NCI-H69 (cell line): ENCODE data around the gene PLIN3.
"Not testable (repeated sequence)": the region's sequence is repeated elsewhere in the genome, so short reads cannot be mapped to it uniquely, and the experiment has no call there.

Source experiments
- DNase-seq: peaks from one replicate; lab custom pipeline; 2025; lab: John Stamatoyannopoulos, UW

The PLIN3 gene, protein sequence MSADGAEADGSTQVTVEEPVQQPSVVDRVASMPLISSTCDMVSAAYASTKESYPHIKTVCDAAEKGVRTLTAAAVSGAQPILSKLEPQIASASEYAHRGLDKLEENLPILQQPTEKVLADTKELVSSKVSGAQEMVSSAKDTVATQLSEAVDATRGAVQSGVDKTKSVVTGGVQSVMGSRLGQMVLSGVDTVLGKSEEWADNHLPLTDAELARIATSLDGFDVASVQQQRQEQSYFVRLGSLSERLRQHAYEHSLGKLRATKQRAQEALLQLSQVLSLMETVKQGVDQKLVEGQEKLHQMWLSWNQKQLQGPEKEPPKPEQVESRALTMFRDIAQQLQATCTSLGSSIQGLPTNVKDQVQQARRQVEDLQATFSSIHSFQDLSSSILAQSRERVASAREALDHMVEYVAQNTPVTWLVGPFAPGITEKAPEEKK

DNA sequence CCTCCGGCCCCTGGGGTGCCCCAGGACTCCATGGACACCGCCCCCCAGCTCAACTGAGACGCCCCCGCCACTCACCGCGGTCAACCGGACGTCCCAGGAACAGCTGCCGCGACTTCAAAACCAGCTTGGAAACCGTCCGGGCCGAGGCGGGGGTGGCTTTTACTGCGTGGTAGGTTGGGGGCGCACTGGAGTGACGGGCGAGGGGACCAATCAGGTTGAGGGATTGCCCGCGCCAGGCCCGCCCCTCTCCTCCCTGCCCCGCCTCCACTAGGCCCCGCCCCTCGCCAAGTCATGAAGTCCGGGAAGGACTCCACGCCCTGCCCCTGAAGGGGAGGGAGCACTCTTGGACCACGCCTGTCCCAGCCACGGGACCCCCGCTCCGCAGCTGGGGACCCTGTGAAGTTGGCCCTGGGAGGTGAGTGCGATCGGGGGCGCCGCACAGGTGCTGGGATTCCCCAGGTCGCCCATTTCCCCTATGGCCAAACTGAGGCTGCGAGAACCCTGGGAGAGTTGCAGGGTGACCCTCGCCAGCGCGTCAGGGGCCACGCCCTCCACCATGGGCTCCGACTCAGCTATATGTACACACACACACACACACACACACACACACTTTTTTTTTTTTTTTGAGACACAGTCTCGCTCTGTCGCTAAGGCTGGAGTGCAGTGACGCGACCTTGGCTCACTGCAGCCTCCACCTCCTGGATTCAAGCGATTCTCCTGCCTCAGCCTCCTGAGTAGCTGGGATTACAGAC, at the start of gene PLIN3:
Gene PLIN3, minus strand, starts transcription at position 134 of the 752 bp plus-strand sequence. CDS start 6,273 bp downstream, outside the sequence.
- peak; percentile 70 for DNase-seq

DNA sequence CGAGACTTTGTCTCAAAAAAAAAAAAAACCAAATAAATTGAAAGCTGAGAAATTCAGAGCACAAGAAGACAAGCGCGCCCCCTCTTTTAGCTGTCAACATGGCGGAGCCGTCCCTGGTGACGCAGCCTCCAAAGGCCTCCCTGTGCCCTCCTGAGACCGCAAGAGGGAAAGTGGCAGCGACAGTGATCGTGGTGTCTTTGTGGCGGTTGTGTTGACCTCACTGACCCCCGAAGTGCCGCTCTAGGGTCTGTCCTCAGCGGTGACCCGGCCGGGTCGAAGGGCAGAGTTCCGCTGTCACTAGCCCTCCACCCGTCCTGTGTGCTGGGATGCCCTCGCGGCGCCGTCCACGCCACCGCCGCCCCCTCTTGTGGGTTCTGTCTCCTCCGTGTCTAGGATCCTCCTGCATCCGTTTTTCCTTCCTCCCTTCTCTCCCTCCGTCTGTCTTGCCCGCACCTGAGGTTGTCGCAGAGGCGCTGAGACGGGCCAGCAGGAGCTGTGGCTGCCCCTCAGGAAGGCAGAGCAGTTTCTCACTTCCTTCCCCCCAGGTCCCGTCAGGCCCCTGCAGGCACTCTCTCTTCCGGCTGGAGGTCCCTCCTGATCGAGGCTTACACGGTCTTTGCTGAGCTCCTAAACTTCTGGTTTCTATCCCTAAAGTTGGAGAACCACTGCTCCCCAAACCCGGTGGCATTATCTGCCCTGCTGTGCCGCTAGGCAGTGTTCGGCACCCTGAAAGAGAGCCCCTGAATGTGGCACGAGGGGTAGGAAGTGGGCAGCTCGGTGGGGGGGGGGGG, 49.0 kb upstream of the PLIN3 start:
- no peak for DNase-seq

DNA sequence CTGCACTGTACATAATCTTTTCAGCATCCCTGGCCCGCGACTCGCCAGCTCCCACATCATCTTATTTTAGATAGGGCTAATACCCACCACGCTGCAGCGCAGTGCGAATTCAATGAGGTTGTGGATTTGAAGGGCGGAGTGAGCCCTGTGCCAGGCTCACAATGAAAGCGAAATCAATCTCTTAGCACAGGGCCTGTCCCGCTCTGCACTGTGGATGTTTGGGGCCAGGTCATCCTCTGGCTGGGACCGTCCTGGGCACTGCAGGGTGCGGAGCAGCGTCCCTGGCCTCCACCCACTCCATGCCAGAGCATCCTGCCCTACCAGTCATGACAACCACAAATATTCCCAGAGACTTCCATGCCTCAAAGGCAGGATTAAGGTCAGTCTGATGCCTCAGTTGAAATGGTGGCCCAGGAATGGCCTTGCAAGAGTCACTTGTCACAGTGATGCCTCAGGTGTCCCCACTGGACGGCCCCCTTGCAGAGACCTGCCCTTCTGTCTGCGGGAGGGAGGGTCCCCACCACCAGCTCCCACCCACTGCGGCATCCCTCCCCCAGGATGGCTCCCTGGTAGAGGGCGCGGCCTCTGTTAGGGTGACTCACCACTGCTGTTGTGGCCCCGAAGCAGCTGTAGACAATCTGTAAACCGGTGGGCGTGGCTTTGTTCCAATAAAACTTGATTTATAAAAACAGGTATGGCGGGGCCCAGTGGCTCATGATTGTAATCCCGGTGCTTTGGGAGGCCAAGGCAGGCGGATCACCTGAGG, 47.5 kb upstream of the PLIN3 start:
- peak; percentile 20 for DNase-seq

DNA sequence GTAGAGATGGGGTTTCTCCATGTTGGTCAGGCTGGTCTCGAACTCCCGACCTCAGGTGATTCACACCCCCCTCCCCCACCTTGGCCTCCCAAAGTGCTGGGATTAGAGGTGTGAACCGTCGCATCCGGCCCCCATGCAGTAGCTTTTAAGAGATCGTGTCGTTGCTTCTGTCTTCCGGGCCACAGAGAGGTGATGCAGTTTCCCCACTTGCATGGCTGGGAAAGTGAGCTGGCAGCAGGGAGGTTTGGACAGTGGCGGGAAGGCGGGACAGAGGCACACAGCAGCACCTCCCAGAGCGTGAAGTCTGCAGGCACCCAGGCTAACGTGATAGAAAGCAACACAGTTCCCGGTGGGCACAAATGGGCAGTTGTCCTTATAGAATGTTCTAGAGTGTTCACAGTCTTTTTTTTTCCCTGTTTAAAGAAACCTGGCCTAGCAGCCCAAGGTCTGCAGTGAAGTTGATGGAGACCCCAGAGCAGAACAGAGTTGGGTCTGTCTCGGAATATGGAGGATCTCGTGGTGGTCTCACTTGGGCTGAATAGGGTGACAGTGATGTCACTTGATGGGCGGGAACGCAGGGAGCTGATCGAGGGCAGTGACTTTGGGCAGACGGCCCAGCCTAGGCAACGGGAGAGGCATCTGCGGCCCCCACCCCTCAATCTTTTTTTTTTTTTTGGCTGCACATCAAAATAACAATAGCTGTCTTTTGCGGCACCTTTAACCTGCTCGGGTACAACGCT, 46.7 kb upstream of the PLIN3 start:
- DNase-seq, result no peak

DNA sequence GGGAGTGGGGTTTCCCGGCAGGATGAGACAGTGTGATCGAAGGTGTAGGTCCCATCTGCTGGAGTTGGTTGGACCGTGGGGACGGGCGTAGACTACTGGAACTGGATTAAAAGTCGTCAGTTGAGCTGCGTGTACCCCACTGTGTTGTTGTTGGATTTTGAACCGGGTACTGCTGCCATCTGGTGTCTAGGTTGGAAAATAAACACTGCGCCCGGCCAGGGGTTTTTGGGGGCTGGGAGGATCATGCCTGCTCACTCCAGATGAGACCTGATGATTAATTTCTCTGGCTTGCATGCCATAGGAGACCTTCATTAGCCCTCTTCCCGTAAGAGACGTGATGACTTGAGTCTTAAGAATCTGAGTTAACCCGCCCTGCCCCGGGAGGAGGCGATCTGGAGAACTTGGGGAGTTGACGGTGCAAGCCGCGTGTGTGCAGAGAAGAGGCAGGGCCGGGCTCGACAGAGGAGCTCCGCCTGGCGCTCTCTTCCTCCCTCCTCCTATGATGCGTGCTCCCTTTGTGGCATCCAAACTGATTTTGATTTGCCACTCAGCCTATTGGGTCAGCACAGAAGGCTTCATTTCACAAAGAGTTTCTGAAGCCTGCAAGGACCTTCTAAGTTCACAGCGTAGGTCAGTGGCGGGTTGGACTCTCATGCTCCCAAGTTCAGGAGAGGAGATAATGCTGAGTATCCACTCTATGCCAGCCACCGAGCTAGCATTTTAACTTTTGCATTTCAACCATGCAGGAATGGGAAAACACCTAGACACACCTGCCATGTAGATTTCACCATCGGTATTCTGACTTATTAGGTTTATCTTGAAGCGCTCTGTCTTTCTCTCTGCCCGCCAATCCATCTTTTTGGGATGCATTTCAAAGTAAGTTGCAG, 44.6 kb upstream of the PLIN3 start:
- DNase-seq, result peak; percentile 43

DNA sequence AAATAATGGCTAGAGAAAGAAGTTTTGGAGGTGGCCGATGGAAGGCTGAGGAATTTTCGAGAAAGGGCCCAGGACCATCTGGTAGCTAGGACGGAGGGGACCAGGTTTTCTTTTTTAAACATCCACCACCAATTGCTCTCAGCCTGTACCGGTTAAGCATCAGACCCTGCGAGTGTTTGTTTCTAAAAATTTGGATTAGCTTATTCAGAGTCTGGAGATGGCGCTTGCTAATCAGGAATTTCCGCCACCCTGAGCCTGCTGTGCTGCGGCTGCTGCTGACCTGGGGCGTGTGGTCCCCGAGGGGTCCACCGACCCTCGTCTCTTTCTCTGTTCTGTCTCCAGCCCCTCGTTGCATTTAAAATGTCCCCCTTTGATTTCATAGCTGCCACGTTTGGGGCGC, 43.8 kb upstream of the PLIN3 start:
- no peak for DNase-seq

DNA sequence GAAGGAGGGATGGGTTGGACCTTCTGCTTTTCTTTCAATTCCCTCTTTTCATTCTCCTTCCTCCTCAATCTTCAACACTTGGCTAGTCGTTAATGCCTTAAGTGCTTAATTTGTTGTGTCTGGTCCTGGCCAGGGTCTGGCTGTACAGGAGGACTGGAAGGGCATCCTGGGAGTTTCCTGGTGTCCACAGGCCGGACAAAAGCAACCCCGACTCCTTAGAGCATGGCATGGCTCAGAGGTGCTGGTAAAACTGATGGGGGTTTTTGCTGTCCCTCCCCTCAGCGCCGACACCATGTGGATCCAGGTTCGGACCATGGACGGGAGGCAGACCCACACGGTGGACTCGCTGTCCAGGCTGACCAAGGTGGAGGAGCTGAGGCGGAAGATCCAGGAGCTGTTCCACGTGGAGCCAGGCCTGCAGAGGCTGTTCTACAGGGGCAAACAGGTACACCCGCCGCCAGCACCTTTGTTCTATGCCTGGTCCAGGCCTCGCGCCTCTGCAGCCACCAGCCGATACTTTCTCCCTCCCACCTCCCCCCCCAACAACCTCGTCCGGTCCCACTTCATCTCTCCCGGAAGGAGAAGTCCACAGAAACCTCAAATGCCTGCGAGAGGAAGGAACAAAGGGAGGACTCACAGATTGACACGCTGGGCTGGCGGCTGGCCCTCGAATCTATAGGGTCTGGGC, 43.3 kb upstream of the PLIN3 start:
- DNase-seq, result no peak

DNA sequence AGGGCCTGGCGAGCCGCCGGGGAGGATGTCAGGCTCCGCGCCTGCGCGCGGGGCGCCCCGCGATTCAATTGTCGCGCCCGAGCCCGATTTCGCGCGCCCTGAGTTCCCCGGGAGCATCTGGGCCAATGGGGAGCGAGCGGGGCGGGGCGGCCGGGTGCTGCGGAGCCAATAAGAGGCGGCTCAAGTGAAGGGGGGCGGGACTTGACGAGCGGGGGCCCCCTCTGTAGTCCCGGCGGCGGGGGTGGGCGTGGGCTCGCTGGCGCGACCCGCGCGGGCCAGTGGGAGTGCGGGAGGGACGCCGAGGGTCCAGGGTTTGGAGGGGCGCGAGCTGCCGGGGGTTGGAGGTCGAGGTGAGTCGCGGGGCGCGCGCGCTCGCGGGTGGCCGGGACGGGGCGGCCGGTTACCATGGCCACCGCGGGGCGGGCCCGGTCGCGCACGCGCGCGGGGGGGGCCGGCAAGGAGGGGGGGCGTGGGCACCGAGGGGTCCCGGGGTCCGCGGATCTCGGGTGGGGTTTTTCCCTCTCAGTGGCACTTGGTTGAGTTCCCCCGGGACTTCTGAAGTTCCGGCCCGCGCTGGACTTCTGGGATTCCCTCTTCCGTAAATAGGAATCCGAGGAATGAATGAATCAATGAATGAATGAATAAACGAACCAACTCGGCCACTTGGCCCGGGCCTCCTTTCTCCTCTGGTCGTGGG, 42.6 kb upstream of the PLIN3 start:
- DNase-seq, result peak; percentile 99

DNA sequence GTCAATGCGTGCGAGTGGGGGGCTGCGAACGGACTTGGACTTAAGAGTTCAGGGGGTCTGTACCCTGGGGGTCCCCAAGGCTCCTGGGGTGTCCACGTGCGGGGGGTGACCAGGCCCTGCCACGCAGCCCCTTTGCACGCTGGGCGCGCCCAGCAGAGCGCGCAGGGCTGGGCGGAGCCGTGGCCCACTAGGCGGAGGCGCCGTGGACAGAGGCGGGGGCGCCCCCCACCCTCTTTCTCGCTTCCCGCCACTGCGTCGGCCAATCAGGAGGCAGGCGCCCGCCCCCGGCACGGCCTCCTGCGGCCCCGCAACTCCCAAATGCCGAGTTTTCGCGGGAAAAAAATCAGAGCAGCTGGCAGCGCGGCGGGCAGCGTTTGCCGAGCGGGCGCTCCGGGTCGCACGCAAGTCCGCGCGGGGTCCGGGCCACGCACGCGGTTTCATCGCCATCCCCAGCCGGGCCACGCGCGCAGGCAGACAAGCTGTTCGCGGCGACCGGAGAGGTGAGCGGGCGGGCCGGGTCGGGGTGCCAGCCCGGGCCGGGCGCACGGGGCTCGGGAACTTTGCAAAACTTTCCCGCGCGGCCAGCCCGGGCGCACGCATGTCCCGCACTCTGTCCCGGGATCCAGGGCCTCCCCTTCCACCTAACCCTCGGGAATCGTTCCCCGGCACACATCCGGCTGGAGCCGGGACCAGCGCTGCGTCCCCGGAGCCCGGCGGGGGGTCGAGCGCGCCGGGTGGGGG, 41.9 kb upstream of the PLIN3 start, which contains the start of gene UHRF1:
Gene UHRF1, plus strand, starts transcription at position 346 of the 741 bp plus-strand sequence. CDS start 1,385 bp downstream, outside the sequence.
- DNase-seq, result peak; percentile 96

DNA sequence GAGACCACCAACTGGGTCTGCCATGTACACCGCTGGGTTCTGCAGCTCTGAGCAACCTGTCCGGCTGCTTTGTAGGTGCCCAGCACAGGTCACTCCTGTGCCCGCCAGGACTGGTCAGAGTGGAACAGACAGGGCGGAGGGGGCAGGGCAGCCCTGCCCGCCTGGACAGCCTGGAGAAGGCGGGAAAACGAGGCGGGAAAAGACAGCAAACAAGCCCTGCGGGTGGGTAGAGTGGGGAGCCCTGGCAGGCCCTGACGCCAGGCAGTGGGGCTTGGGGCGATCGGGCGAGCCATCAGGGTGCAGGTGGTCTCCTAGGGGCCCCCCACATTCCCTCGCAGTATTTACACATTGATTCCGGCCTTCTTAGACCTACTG, 41.3 kb upstream of the PLIN3 start:
- DNase-seq, result no peak

DNA sequence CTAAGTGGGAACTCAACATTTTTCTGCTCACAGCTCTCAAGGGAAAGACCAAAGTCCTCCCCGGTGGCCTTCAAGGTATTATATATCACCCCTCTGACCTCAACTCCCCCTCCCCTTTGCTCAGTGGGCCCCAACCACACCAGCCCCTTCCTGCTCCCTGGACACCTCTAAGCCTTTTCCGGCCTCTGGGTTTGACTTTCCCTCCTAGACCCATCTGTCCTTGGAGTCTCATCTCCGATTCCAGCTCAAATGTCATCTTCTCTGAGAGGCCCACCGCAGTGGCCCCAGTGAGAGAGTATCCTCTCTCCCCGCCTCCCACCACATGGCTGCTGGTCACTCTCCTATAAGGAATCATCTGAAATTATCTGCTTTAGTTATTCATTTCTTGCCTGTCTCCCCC, 40.9 kb upstream of the PLIN3 start:
- no peak for DNase-seq

DNA sequence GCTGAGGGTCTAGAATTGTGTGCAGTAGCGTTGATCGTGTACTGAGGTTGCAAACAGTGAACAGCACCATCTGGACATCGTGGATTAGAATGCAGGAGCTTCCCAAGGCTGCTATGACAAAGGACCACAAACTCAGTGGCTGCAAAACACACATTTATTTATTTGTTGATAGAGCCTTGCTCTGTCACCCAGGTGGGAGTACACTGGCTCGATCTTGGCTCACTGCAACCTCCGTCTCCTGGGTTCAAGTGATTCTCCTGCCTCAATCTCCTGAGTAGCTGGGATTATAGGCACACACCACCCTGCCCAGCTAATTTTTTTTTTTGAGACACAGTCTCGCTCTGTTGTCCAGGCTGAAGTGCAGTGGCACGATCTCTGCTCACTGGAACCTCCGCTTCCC, 39.5 kb upstream of the PLIN3 start:
- DNase-seq, result no peak

DNA sequence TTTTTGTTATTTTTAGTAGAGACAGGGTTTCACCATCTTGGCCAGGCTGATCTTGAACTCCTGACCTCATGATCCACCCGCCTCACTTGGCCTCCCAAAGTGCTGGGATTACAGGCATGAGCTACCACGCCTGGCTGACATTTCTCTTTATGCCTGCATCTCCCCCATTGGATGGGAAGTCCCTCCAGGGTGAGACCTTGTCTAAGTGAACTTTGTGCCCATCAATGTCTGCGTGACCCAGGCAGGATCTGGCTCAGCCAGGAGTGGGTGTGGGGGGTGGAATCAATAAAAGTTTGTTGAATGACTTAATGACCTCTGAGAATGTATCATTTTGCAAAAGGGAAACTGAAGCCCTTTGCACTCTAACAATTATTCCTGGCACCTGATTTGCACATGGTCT, 37.0 kb upstream of the PLIN3 start:
- DNase-seq, result no peak

DNA sequence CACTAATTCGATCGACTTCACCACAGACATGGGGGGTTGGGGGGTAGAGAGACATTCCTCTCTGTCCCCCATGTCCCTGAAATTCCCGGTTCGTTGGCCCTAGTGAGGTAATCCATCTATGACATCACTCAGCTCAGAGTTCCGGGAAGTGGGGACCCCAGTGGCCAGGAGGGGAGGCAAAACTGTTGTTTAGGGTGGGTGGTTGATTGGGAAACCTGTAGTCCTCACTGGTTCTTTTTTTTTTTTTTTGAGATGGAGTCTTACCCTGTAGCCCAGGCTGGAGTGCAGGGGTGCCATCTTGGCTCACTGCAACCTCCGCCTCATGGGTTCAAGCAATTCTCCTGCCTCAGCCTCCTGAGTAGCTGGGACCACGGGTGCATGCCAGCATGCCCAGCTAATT, 35.3 kb upstream of the PLIN3 start, which contains the start of gene ARRDC5:
Gene ARRDC5, minus strand, starts transcription at position 101 of the 400 bp plus-strand sequence. Its CDS starts 71 bp downstream, at position 30.
- DNase-seq, result no peak

DNA sequence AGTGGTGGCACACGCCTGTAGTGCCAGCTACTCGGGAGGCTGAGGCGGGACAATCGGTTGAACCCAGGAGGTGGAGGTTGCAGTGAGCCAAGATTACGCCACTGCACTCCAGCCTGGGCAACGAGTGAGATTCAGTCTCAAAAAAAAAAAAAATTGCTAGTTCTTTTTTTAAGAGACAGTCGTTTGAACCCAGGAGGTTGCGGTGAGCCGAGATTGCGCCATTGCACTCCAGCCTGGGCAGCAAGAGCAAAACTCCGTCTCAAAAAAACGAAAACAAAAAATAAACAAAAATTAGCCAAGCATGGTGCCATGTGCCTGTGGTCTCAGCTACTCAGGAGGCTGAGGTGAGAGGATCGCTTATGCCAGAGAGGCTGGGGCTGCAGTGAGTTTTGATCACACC, 33.4 kb upstream of the PLIN3 start:
- not testable (repeated sequence) for DNase-seq

DNA sequence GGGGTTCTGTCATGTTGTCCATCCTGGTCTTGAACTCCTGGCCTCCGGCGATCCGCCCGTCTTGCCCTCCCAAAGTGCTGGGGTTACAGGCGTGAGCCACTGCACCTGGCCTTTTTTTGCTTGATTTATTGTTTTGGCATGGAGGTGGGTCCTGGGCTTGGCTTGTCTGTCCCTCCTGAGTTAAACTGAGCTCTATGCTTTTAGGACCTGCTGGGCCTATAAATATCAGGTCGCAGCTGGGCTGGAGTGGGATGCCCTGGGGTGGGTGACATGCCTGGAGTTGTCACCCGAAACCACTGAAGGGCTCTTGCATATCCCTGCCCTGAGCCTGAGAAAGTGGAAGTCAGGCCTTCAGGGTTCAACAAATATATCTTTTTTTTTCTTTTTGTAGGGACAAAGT, 29.7 kb upstream of the PLIN3 start:
- peak; percentile 46 for DNase-seq

DNA sequence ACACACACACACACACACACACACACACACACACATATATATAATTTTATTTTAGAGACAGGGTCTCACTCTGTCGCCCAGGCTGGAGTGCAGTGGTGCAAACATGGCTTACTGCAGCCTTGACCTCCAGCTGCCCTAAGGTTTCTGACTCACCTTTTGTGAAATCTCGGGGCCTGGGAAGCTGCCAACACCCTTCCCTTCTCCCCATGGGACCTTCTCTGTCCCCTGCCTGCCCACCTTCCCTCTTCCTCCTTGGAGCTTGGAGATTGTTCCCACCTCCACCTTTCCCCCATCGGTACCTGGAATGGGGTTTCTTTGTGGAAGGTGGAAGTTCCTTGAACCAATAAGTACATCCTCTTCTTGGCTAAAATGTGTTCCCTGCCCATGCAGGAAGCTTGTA, 28.9 kb upstream of the PLIN3 start:
- DNase-seq, result no peak

DNA sequence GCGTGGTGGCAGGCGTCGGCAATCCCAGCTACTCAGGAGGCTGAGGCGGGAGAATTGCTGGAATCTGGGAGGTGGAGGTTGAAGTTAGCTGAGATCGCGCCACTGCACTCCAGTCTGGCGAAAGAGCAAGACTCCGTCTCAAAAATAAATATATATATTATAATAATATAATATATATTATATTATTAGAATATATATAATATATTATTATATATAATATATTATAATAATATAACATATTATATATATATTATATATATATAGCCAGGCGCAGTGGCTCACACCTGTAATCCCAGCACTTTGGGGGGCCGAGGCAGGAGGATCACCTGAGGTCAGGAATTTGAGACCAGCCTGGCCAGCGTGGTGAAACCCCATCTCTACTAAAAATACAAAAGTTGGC, 25.5 kb upstream of the PLIN3 start:
- not testable (repeated sequence) for DNase-seq
